ENCODE results near the gene MILR1. TPM values are rescaled to one million over a fixed set of nuclear protein-coding genes. Genes with fewer than 3 reads are reported as not detected.

The MILR1 gene
- total RNA-seq, 2 donors from 2014 or later, result 0.80 TPM; not detected in 1

GRCh38 chr17:64401244-64401860, 47.6 kb upstream of the MILR1 start:
- Histone ChIP-seq H3K27me3 (ENCODE audit: control insufficient read depth, insufficient read depth, low read length, poor library complexity, severe bottlenecking) (no peaks in the 10 kb centered on the region), H3K36me3 (ENCODE audit: control insufficient read depth, insufficient read depth, low read length) (no peaks in the 10 kb centered on the region), H3K4me3 (ENCODE audit: low read length) (no peak overlapping the region), H3K27ac (ENCODE audit: low read depth, low read length) (no peak overlapping the region), H3K9ac (ENCODE audit: extremely low read depth, low read length, poor library complexity, severe bottlenecking) (no peak overlapping the region), H3K9me3 (ENCODE audit: control insufficient read depth, low read length) (no peaks in the 10 kb centered on the region), H3K4me1 (ENCODE audit: control insufficient read depth, insufficient read depth, low read length) (no peaks in the 10 kb centered on the region)
- Mint-ChIP-seq H3K9me3 (peaks cover 7% of the 10 kb centered on the region), H3K4me1 (no peaks in the 10 kb centered on the region), H3K36me3 (ENCODE audit: low read depth) (no peaks in the 10 kb centered on the region), H3K4me3 (no peak overlapping the region), H3K27me3 (ENCODE audit: insufficient read depth) (no peaks in the 10 kb centered on the region), H3K27ac (no peak overlapping the region)
- no peak for TF ChIP-seq CTCF (conservative IDR thresholded peaks at IDR 0.05)
- WGBS, 2 experiments (ENCODE audit: insufficient coverage in 1 of 2, insufficient read length in 1 of 2), result 81 to 84% methylated on average over 6 to 8 of the region's 8 CpGs
- no peak for DNase-seq

- Histone ChIP-seq H3K27me3 (ENCODE audit: control insufficient read depth, insufficient read depth, low read length, poor library complexity, severe bottlenecking) (no peaks in the 10 kb centered on the region), H3K9me3 (ENCODE audit: control insufficient read depth, low read length) (no peaks in the 10 kb centered on the region), H3K9ac (ENCODE audit: extremely low read depth, low read length, poor library complexity, severe bottlenecking) (no peak overlapping the region), H3K36me3 (ENCODE audit: control insufficient read depth, insufficient read depth, low read length) (no peaks in the 10 kb centered on the region), H3K4me3 (ENCODE audit: low read length) (no peak overlapping the region), H3K4me1 (ENCODE audit: control insufficient read depth, insufficient read depth, low read length) (no peaks in the 10 kb centered on the region), H3K27ac (ENCODE audit: low read depth, low read length) (no peak overlapping the region)
- Mint-ChIP-seq H3K36me3 (ENCODE audit: low read depth) (no peaks in the 10 kb centered on the region), H3K4me3 (no peak overlapping the region), H3K4me1 (no peaks in the 10 kb centered on the region), H3K27me3 (ENCODE audit: insufficient read depth) (no peaks in the 10 kb centered on the region), H3K9me3 (peaks cover 9% of the 10 kb centered on the region), H3K27ac (no peak overlapping the region)
- WGBS, 2 experiments (ENCODE audit: insufficient coverage in 1 of 2, insufficient read length in 1 of 2), result 96% methylated on average over 2 of the region's 2 CpGs; no CpG with 5 or more reads in 1 of the 2 experiments
- TF ChIP-seq CTCF (conservative IDR thresholded peaks at IDR 0.05), result no peak
- no peak for DNase-seq
Measured at GRCh38 chr17:64401941-64402340, 47.0 kb upstream of the MILR1 start.

- H3K36me3 ChIP-seq (ENCODE audit: control insufficient read depth, insufficient read depth, low read length), result no peaks in the 10 kb centered on the region
- H3K9ac ChIP-seq (ENCODE audit: extremely low read depth, low read length, poor library complexity, severe bottlenecking), result no peak overlapping the region
- no peaks in the 10 kb centered on the region for H3K9me3 ChIP-seq (ENCODE audit: control insufficient read depth, low read length)
- no peaks in the 10 kb centered on the region for H3K4me1 ChIP-seq (ENCODE audit: control insufficient read depth, insufficient read depth, low read length)
- H3K4me3 Mint-ChIP-seq, result no peak overlapping the region
- no peak overlapping the region for H3K4me3 ChIP-seq (ENCODE audit: low read length)
- no peak overlapping the region for H3K27ac ChIP-seq (ENCODE audit: low read depth, low read length)
- no peaks in the 10 kb centered on the region for H3K4me1 Mint-ChIP-seq
- no peak for TF ChIP-seq CTCF (conservative IDR thresholded peaks at IDR 0.05)
- no peaks in the 10 kb centered on the region for H3K36me3 Mint-ChIP-seq (ENCODE audit: low read depth)
- no peaks in the 10 kb centered on the region for H3K27me3 ChIP-seq (ENCODE audit: control insufficient read depth, insufficient read depth, low read length, poor library complexity, severe bottlenecking)
- H3K9me3 Mint-ChIP-seq, result peaks cover 9% of the 10 kb centered on the region
- WGBS, 2 experiments (ENCODE audit: insufficient coverage in 1 of 2, insufficient read length in 1 of 2), result 91% methylated on average over 5 of the region's 5 CpGs; no CpG with 5 or more reads in 1 of the 2 experiments
- H3K27me3 Mint-ChIP-seq (ENCODE audit: insufficient read depth), result no peaks in the 10 kb centered on the region
- DNase-seq, result no peak
- H3K27ac Mint-ChIP-seq, result no peak overlapping the region
Measured at GRCh38 chr17:64402469-64402868, 46.4 kb upstream of the MILR1 start.
